Vagina (tissue), 2 donors: Measurements from ENCODE around the gene SNF8. TPM values are rescaled to one million over a fixed set of nuclear protein-coding genes. Genes with fewer than 3 reads are reported as not detected.
A peak's percentile ranks its signal among the peaks of the same experiment; 100 is the strongest.

Source experiments
- DNase-seq, 2 donors: peaks; one replicate each; pipeline ENCODE4 v3.0.0-alpha.2; 2017; ENCODE audit errors: extremely low spot score in 2 of 2
- H3K27ac ChIP-seq: fragments of 200-600 bp; sonication (generic); one replicate; pipeline ENCODE4 v1.5.1; 2019
- H3K27me3 ChIP-seq: fragments of 200-600 bp; sonication (generic); one replicate; pipeline ENCODE4 v1.5.1; 2019
- H3K36me3 ChIP-seq, 2 donors: fragments of 200-600 bp; sonication (generic); one replicate each; pipeline ENCODE4 v1.5.1; 2017 to 2019
- H3K4me1 ChIP-seq: fragments of 200-600 bp; sonication (generic); one replicate; pipeline ENCODE4 v1.5.1; 2019
- H3K4me3 ChIP-seq, 2 donors: fragments of 200-600 bp; sonication (generic); 1 replicate in 1 of 2; 2 replicates in 1 of 2; pipeline ENCODE4 v1.5.1; 2016 to 2019
- H3K9me3 ChIP-seq: fragments of 200-600 bp; sonication (generic); one replicate; pipeline ENCODE4 v1.5.1; 2019
- POLR2A ChIP-seq, 2 donors: fragments of 450-650 bp; IDR thresholded peaks; one replicate each; pipeline ENCODE4 v1.6.1; 2017; ENCODE audit warnings: antibody characterized with exemption in 2 of 2, mild to moderate bottlenecking in 2 of 2, moderate library complexity in 2 of 2
- POLR2AphosphoS5 ChIP-seq, 2 donors: sonication (generic); formaldehyde crosslinking; IDR thresholded peaks; one replicate each; pipeline ENCODE4 v1.9.0; 2017; ENCODE audit warnings: antibody characterized with exemption in 2 of 2, mild to moderate bottlenecking in 2 of 2, low read depth in 1 of 2; ENCODE audit not compliant: insufficient read depth in 1 of 2
- intact Hi-C: fragments of 100-400 bp; cut with DNase I; formaldehyde crosslinking; loops from one replicate; pipeline ENCODE4 v1.15.1; 2023
- total RNA-seq: library from RNA; depleted of rRNA; stranded (reverse); fragments of >200 nt; gene quantifications from one replicate; pipeline ENCODE4 v1.2.3, GENCODE V29; 2016
- TF ChIP-seq, protein P1 (sequence below), 3 experiments: fragments of 450-650 bp in 2 of 3; fragments of 200-600 bp in 1 of 3; sonication (generic) in 1 of 3; IDR thresholded peaks; one replicate each; pipeline ENCODE4 v1.5.1; 2017 to 2019; ENCODE audit warnings: antibody characterized with exemption in 3 of 3, mild to moderate bottlenecking in 2 of 3, moderate library complexity in 2 of 3

SNF8 gene
- total RNA-seq, 1 donor from 2014 or later, result 64.1 TPM

DNA sequence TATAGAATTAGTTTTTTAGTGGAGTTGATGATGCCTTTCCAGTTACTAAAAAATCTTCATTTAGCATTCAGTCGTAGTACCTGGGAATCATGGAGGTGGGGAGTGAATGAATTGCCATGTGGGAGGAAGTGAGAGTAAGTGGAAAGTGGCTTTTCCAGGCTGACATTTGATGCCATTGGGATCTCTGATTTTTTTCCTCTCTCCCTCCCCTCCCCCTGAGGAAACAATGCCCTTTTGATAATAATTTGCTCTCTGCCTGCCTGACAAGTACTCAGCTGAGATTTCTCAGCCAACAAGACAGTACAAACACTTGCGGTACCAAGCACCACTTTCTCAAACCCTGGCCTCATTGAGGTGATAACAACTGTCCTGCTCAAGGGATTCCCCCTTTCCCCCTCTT is 34.3 kb downstream of the SNF8 start:
- no peak for DNase-seq
- H3K9me3 ChIP-seq, result no peaks in the 10 kb centered on the region
- intact Hi-C loops, result no loop called here
- H3K27ac ChIP-seq, result no peak overlapping the region
- peaks cover 48% of the 10 kb centered on the region for H3K4me1 ChIP-seq
- no peak overlapping the region for H3K4me3 ChIP-seq
- H3K36me3 ChIP-seq, result peaks cover 0 to 8% of the 10 kb centered on the region in 2 donors
- TF ChIP-seq POLR2A (IDR thresholded peaks at IDR 0.05), result no peak
- TF ChIP-seq, protein P1, sequence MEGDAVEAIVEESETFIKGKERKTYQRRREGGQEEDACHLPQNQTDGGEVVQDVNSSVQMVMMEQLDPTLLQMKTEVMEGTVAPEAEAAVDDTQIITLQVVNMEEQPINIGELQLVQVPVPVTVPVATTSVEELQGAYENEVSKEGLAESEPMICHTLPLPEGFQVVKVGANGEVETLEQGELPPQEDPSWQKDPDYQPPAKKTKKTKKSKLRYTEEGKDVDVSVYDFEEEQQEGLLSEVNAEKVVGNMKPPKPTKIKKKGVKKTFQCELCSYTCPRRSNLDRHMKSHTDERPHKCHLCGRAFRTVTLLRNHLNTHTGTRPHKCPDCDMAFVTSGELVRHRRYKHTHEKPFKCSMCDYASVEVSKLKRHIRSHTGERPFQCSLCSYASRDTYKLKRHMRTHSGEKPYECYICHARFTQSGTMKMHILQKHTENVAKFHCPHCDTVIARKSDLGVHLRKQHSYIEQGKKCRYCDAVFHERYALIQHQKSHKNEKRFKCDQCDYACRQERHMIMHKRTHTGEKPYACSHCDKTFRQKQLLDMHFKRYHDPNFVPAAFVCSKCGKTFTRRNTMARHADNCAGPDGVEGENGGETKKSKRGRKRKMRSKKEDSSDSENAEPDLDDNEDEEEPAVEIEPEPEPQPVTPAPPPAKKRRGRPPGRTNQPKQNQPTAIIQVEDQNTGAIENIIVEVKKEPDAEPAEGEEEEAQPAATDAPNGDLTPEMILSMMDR (IDR thresholded peaks at IDR 0.05), result no peak
- TF ChIP-seq POLR2AphosphoS5 (IDR thresholded peaks at IDR 0.05; ENCODE audit: insufficient read depth in 1 of 2, low read depth in 1 of 2), result no peak
- H3K27me3 ChIP-seq, result no peaks in the 10 kb centered on the region

DNA sequence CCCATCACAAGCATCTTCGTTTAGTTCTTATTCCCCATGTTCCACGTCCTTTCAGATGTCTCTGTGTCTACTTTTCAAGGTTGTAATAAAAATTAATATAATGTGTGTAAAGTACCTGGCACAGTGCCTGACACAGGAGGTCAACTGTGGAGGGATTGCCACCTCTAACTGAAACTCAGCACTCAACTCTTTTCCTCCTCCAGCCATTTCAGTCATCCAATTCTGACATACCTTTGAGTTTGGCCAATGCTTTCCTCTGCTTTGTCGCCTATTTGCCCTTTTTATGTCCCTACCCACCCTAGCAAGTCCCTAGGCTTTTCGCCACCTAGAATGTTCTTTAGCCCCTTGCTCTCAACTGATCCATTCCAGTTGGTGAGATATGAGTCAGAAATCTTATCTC is 34.9 kb downstream of the SNF8 start:
- Histone ChIP-seq H3K9me3 (no peaks in the 10 kb centered on the region), H3K36me3 (peaks cover 0 to 7% of the 10 kb centered on the region in 2 donors), H3K27me3 (no peaks in the 10 kb centered on the region), H3K4me1 (peaks cover 42% of the 10 kb centered on the region), H3K27ac (no peak overlapping the region), H3K4me3 (peak overlapping the region; percentile 87 to 96)
- intact Hi-C loops, result loop anchor here (10.0 kb wide), 1 partner anchor 1815 kb away; no protein-coding TSS in a partner anchor
- TF ChIP-seq POLR2AphosphoS5 (IDR thresholded peaks at IDR 0.05; ENCODE audit: insufficient read depth in 1 of 2, low read depth in 1 of 2) (no peak), POLR2A (IDR thresholded peaks at IDR 0.05) (no peak)
- TF ChIP-seq, protein P1 (IDR thresholded peaks at IDR 0.05), result no peak
- DNase-seq, result no peak

DNA sequence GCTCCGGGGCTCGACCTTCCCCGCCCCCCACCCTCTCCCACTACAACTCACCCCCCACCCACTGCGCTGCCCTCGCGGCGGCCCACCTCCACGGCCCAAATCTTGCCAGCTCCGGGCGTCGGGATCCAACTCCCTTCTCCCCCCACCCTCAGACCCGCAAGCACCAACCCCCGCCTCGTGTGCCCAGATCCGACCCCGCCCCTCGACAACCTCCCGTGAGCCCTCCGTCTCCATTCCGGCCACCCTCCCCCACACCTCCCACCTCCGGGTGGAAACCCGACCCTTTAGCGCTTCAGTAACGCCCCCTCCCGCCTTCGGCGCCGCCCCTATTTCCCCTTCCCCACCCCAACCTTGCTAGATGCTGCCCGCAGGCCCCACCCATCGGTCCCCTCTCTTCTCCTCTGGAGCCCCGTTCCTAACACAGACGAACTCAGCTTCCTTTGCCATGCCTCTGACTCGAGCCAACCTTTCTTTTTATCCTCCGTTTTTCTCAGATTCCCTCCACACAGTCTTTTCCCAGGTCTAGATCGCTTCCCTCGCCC is 35.7 kb downstream of the SNF8 start:
- DNase-seq, result no peak
- intact Hi-C loops, result loop anchor here (10.0 kb wide), 1 partner anchor 1814 kb away; no protein-coding TSS in a partner anchor
- Histone ChIP-seq H3K27ac (peak overlapping the region; percentile 93), H3K9me3 (no peaks in the 10 kb centered on the region), H3K36me3 (no peaks in the 10 kb centered on the region), H3K27me3 (no peaks in the 10 kb centered on the region), H3K4me1 (peaks cover 37% of the 10 kb centered on the region), H3K4me3 (peak overlapping the region; percentile 87 to 96)
- TF ChIP-seq POLR2A (IDR thresholded peaks at IDR 0.05) (no peak), POLR2AphosphoS5 (IDR thresholded peaks at IDR 0.05; ENCODE audit: insufficient read depth in 1 of 2, low read depth in 1 of 2) (no peak)
- TF ChIP-seq, protein P1 (IDR thresholded peaks at IDR 0.05), result no peak

DNA sequence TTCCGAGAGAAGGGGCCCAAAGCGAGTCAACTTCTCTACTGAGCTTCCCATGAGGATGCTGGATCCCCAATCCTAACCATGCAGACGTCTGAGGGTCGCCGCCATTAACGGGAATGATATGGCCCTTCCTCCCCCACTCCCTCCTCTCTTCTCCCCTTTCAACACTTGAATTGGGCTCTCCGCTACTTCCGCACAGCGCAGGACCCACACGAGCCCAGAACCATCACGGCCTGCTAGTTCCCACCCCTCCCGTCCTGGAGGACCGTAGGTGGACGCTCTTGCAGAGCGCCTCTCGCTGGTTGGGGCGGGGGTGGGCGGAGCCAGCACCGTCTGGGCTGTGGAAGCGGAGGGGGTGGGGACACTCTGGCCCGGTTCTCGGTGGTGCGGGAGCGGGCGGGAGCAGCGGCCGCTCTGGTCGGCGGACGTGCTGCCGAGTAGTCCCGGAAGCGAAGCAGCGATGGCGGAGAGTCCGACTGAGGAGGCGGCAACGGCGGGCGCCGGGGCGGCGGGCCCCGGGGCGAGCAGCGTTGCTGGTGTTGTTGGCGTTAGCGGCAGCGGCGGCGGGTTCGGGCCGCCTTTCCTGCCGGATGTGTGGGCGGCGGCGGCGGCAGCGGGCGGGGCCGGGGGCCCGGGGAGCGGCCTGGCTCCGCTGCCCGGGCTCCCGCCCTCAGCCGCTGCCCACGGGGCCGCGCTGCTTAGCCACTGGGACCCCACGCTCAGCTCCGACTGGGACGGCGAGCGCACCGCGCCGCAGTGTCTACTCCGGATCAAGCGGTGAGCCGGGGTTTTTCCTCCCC is 36.4 kb downstream of the SNF8 start, which contains the start of gene UBE2Z:
Gene UBE2Z, plus strand, starts transcription at position 361 of the 797 bp plus-strand sequence. Its CDS starts 97 bp downstream, at position 458.
- Histone ChIP-seq H3K27me3 (no peaks in the 10 kb centered on the region), H3K27ac (peak within 1 kb of the TSS; percentile 93), H3K36me3 (no peaks in the 10 kb centered on the region), H3K4me1 (peaks cover 37% of the 10 kb centered on the region), H3K9me3 (no peaks in the 10 kb centered on the region), H3K4me3 (peak within 1 kb of the TSS; percentile 87 to 96)
- TF ChIP-seq, protein P1 (IDR thresholded peaks at IDR 0.05), result no peak
- peak; percentile 81 to 95 for TF ChIP-seq POLR2AphosphoS5 (IDR thresholded peaks at IDR 0.05; ENCODE audit: insufficient read depth in 1 of 2, low read depth in 1 of 2)
- peak; percentile 6 to 59 for TF ChIP-seq POLR2A (IDR thresholded peaks at IDR 0.05)
- DNase-seq, result peak in 1 of 2 donors; percentile 96
- intact Hi-C loops, result loop anchor here (10.0 kb wide), 1 partner anchor 1813 kb away; no protein-coding TSS in a partner anchor
